Loucy (cell line): ENCODE data around the gene GRB14.

Experiments used
- EZH2phosphoT487 ChIP-seq: fragments of 200-600 bp; IDR thresholded peaks from 2 replicates; pipeline ENCODE4 v1.6.1; 2018; ENCODE audit warnings: antibody characterized with exemption, mild to moderate bottlenecking, moderate library complexity, borderline replicate concordance
- TF ChIP-seq, protein P1 (sequence below): fragments of 200-600 bp; sonication (generic); conservative IDR thresholded peaks from 2 replicates; pipeline ENCODE4 v1.5.1; 2014; ENCODE audit warnings: mild to moderate bottlenecking, antibody characterized with exemption, low read length

- TF ChIP-seq, protein P1, sequence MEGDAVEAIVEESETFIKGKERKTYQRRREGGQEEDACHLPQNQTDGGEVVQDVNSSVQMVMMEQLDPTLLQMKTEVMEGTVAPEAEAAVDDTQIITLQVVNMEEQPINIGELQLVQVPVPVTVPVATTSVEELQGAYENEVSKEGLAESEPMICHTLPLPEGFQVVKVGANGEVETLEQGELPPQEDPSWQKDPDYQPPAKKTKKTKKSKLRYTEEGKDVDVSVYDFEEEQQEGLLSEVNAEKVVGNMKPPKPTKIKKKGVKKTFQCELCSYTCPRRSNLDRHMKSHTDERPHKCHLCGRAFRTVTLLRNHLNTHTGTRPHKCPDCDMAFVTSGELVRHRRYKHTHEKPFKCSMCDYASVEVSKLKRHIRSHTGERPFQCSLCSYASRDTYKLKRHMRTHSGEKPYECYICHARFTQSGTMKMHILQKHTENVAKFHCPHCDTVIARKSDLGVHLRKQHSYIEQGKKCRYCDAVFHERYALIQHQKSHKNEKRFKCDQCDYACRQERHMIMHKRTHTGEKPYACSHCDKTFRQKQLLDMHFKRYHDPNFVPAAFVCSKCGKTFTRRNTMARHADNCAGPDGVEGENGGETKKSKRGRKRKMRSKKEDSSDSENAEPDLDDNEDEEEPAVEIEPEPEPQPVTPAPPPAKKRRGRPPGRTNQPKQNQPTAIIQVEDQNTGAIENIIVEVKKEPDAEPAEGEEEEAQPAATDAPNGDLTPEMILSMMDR = no peak
- TF ChIP-seq EZH2phosphoT487 = no peak
These were observed 41.8 kb upstream of the GRB14 start for GRCh38 chr2:164662868-164663631.
